HCT116 (cell line): ENCODE measurements around the gene CALML6.

Experiments
- EZH2 ChIP-seq: fragments of 200-600 bp; sonication (generic); IDR thresholded peaks from 2 replicates; pipeline ENCODE4 v1.6.1; 2017; ENCODE audit warnings: antibody characterized with exemption, mixed run types
- POLR2A ChIP-seq: IDR thresholded peaks from 2 replicates; pipeline ENCODE4 v1.7.0; 2011; ENCODE audit warnings: borderline replicate concordance; ENCODE audit not compliant: insufficient read depth, insufficient read length; ENCODE audit errors: extremely low read depth
- POLR2AphosphoS5 ChIP-seq: IDR thresholded peaks from 2 replicates; pipeline ENCODE4 v1.6.1; 2011; ENCODE audit warnings: mild to moderate bottlenecking, low read depth, low read length, moderate library complexity
- RAD21 ChIP-seq: IDR thresholded peaks from 2 replicates; pipeline ENCODE4 v1.6.1; 2012; ENCODE audit warnings: low read depth, mild to moderate bottlenecking
- SP1 ChIP-seq: IDR thresholded peaks from 2 replicates; pipeline ENCODE4 v1.6.1; 2012; ENCODE audit warnings: low read depth
- TF ChIP-seq, protein P1 (sequence below), 3 experiments: fragments of 200-600 bp in 1 of 3; sonication (generic) in 1 of 3; IDR thresholded peaks in 2 of 3; conservative IDR thresholded peaks in 1 of 3; 2 replicates each; pipeline ENCODE4 v1.5.1; 2012 to 2017; ENCODE audit warnings: low read depth in 2 of 3, low read length in 2 of 3, antibody characterized with exemption in 1 of 3, borderline replicate concordance in 1 of 3, control low read depth in 1 of 3, mild to moderate bottlenecking in 1 of 3, mixed read lengths in 1 of 3, mixed run types in 1 of 3, moderate library complexity in 1 of 3; ENCODE audit not compliant: insufficient read depth in 1 of 3
- TF ChIP-seq, protein P2 (sequence below): IDR thresholded peaks from 2 replicates; pipeline ENCODE4 v1.6.1; 2012

DNA sequence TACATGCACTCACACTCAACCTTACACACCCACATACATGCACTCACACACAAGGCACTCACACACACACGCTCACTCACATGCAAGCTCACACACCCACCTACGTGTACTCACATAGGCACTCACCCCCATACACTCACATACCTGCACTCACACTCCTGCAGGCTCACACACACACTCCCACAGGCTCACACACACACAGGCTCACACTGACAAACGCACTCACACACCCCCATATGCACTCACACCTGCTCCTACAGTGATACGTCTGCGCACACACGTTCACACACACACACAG is 23.2 kb downstream of the CALML6 start:
- TF ChIP-seq SP1, result no peak
- TF ChIP-seq, protein P1, sequence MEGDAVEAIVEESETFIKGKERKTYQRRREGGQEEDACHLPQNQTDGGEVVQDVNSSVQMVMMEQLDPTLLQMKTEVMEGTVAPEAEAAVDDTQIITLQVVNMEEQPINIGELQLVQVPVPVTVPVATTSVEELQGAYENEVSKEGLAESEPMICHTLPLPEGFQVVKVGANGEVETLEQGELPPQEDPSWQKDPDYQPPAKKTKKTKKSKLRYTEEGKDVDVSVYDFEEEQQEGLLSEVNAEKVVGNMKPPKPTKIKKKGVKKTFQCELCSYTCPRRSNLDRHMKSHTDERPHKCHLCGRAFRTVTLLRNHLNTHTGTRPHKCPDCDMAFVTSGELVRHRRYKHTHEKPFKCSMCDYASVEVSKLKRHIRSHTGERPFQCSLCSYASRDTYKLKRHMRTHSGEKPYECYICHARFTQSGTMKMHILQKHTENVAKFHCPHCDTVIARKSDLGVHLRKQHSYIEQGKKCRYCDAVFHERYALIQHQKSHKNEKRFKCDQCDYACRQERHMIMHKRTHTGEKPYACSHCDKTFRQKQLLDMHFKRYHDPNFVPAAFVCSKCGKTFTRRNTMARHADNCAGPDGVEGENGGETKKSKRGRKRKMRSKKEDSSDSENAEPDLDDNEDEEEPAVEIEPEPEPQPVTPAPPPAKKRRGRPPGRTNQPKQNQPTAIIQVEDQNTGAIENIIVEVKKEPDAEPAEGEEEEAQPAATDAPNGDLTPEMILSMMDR (IDR thresholded peaks at IDR 0.05 in 2 of 3, conservative IDR thresholded peaks at IDR 0.05 in 1 of 3; ENCODE audit: borderline replicate concordance in 1 of 3, insufficient read depth in 1 of 3, low read depth in 2 of 3, low read length in 2 of 3), result no peak
- no peak for TF ChIP-seq POLR2A
- TF ChIP-seq EZH2, result no peak
- TF ChIP-seq, protein P2, sequence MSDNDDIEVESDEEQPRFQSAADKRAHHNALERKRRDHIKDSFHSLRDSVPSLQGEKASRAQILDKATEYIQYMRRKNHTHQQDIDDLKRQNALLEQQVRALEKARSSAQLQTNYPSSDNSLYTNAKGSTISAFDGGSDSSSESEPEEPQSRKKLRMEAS, result no peak
- no peak for TF ChIP-seq RAD21
- TF ChIP-seq POLR2AphosphoS5, result no peak
